ENCODE data around the gene SF3B6. TPM values are rescaled to one million over a fixed set of nuclear protein-coding genes. Genes with fewer than 3 reads are reported as not detected.

The SF3B6 gene
- total and polyA plus RNA-seq, 2 donors (not counting 3 experiments of a cell fraction or from before 2014, with no cell fraction given): 105 to 150 TPM

GRCh38 chr2:24047703-24048033 lies 28.5 kb downstream of the SF3B6 start:
- Histone ChIP-seq H4K20me1 (replicated peaks; ENCODE audit: control insufficient read depth, extremely low read depth, insufficient read depth, low read length) (no peaks in the 10 kb centered on the region), H3K36me3 (ENCODE audit: control insufficient read depth in 2 of 2, extremely low read depth in 1 of 2, insufficient read depth in 2 of 2, low read length in 2 of 2) (no peaks in the 10 kb centered on the region), H3K9ac (replicated peaks; ENCODE audit: extremely low read depth, insufficient read depth, low read length) (no peak overlapping the region), H3K4me1 (ENCODE audit: control insufficient read depth, extremely low read depth, insufficient read depth, low read length) (peaks cover 23% of the 10 kb centered on the region), H2AFZ (ENCODE audit: low read depth, low read length) (peak overlapping the region; percentile 82), H3K4me3 (replicated peaks in 1 of 3; ENCODE audit: insufficient read depth in 1 of 3, low read depth in 1 of 3, low read length in 3 of 3) (no peak overlapping the region), H3K27me3 (ENCODE audit: control insufficient read depth in 2 of 2, insufficient read depth in 2 of 2, low read length in 2 of 2) (no peaks in the 10 kb centered on the region), H3K4me2 (ENCODE audit: insufficient read depth, low read length) (no peak overlapping the region), H3K9me3 (replicated peaks; ENCODE audit: control insufficient read depth, insufficient read depth, low read length) (no peaks in the 10 kb centered on the region), H3K27ac (ENCODE audit: insufficient read depth, low read depth, low read length) (no peak overlapping the region), H3K9me1 (replicated peaks; ENCODE audit: control insufficient read depth, extremely low read depth, insufficient read depth, low read length) (no peaks in the 10 kb centered on the region), H3K79me2 (ENCODE audit: control insufficient read depth, insufficient read depth, low read length) (peaks cover 22% of the 10 kb centered on the region)
- TF ChIP-seq JUN (IDR thresholded peaks at IDR 0.05; ENCODE audit: borderline replicate concordance, insufficient read depth, insufficient read length, low read depth): no peak
- no peak for TF ChIP-seq EZH2 (IDR thresholded peaks at IDR 0.05; ENCODE audit: borderline replicate concordance, low read depth, low read length, severe bottlenecking)
- no peak for TF ChIP-seq CTCF (IDR thresholded peaks at IDR 0.05; ENCODE audit: extremely low read depth in 1 of 2, insufficient read depth in 1 of 2, low read depth in 1 of 2, low read length in 2 of 2)
- DNase-seq (ENCODE audit: low read depth, low spot score) (no peak), FAIRE-seq (no peak)
- ChIA-PET CTCF (interaction anchor here (0.6 to 1.8 kb wide), 13 partner anchors 11 to 223 kb away, joined by 3 to 14 read pairs (median 3); partner anchors contain the start of genes ATAD2B, SF3B6 and TP53I3), POLR2A (interaction anchor here (0.9 to 1.6 kb wide), 4 partner anchors 29 to 223 kb away, joined by 3 to 15 read pairs (median 7); partner anchors contain the start of genes ATAD2B and SF3B6)
- BruUV-seq (replicated peaks): no TSS peak
- dilution Hi-C loops (cut with MboI; ENCODE audit: extremely low pct_ligation_motif_present, low sequenced_read_pairs): no loop called here
- intact Hi-C loops (cut with micrococcal nuclease): loop anchor here (1.0 kb wide), 5 partner anchors 29 to 120 kb away; partner anchors contain the start of genes ATAD2B, SF3B6, TP53I3 and UBXN2A

Data from endothelial cell of umbilical vein (primary cell).